ENCODE measurements around the gene KRIT1.

GRCh38 chr7:92200791-92201190 is 44.9 kb downstream of the KRIT1 start:
- TF ChIP-seq EZH2 (IDR thresholded peaks at IDR 0.05; ENCODE audit: insufficient read depth, poor library complexity, severe bottlenecking) (no peak), EZH2phosphoT487 (IDR thresholded peaks at IDR 0.05; ENCODE audit: insufficient read depth, low read depth) (no peak)
